ENCODE results near the gene UNC119B.

UNC119B gene

GRCh38 chr12:120719496-120720233 is 9.4 kb downstream of the UNC119B start:
- no peak overlapping the region for H3K23ac ChIP-seq (ENCODE audit: low read length)
- no peak overlapping the region for H3K27ac ChIP-seq (ENCODE audit: low read depth, low read length)
- H3K4ac ChIP-seq (ENCODE audit: low read depth, low read length), result no peak overlapping the region
- H4K91ac ChIP-seq (ENCODE audit: low read depth, low read length), result no peak overlapping the region
- H2AFZ ChIP-seq (ENCODE audit: insufficient read depth, low read length, poor library complexity), result no peak overlapping the region
- no peak overlapping the region for H3K18ac ChIP-seq (ENCODE audit: low read length)
- H3K14ac ChIP-seq (ENCODE audit: low read length), result no peak overlapping the region
- no peak overlapping the region for H4K8ac ChIP-seq (ENCODE audit: low read depth, low read length)
- peaks cover 45 to 63% of the 10 kb centered on the region in 2 experiments for H3K36me3 ChIP-seq (ENCODE audit: control insufficient read depth in 1 of 2, insufficient read depth in 2 of 2, low read length in 2 of 2)
- no peak overlapping the region for H2AK5ac ChIP-seq (ENCODE audit: low read length)
- H2BK12ac ChIP-seq (ENCODE audit: low read length), result no peak overlapping the region
- no peak overlapping the region for H2BK5ac ChIP-seq (ENCODE audit: low read depth, low read length, poor library complexity)
- no peak overlapping the region for H3K4me3 ChIP-seq (ENCODE audit: low read depth, low read length)
- H3K9me3 ChIP-seq (ENCODE audit: insufficient read depth, low read depth, low read length), result no peaks in the 10 kb centered on the region
- no CpG with 5 or more reads among the region's 11 CpGs for WGBS (ENCODE audit: extremely low coverage, insufficient coverage, insufficient read length)
- H3K79me1 ChIP-seq (ENCODE audit: low read length), result no peaks in the 10 kb centered on the region
- H3K4me2 ChIP-seq (ENCODE audit: low read length), result no peak overlapping the region
- no peak for DNase-seq
- H3K79me2 ChIP-seq (ENCODE audit: control insufficient read depth, insufficient read depth, low read length, poor library complexity), result no peaks in the 10 kb centered on the region
- no peaks in the 10 kb centered on the region for H3K27me3 ChIP-seq (ENCODE audit: insufficient read depth, low read length)
- H3K9ac ChIP-seq (ENCODE audit: low read length), result no peak overlapping the region
- no peaks in the 10 kb centered on the region for H3K4me1 ChIP-seq (ENCODE audit: control insufficient read depth in 1 of 2, insufficient read depth in 2 of 2, low read length in 2 of 2)
- H4K12ac ChIP-seq (ENCODE audit: low read depth, low read length), result no peak overlapping the region
- no peak overlapping the region for H2BK120ac ChIP-seq (ENCODE audit: insufficient read depth, low read length, poor library complexity)

- H4K91ac ChIP-seq (ENCODE audit: low read depth, low read length), result no peak overlapping the region
- H4K12ac ChIP-seq (ENCODE audit: low read depth, low read length), result no peak overlapping the region
- peak in 1 of 2 donors; percentile 6 for DNase-seq
- no peak overlapping the region for H3K14ac ChIP-seq (ENCODE audit: low read length)
- no peak overlapping the region for H3K18ac ChIP-seq (ENCODE audit: low read length)
- H3K9ac ChIP-seq (ENCODE audit: low read length), result no peak overlapping the region
- no peak overlapping the region for H2BK5ac ChIP-seq (ENCODE audit: low read depth, low read length, poor library complexity)
- H3K79me2 ChIP-seq (ENCODE audit: control insufficient read depth, insufficient read depth, low read length, poor library complexity), result no peaks in the 10 kb centered on the region
- peaks cover 40 to 58% of the 10 kb centered on the region in 2 experiments for H3K36me3 ChIP-seq (ENCODE audit: control insufficient read depth in 1 of 2, insufficient read depth in 2 of 2, low read length in 2 of 2)
- no CpG with 5 or more reads among the region's 7 CpGs for WGBS (ENCODE audit: extremely low coverage, insufficient coverage, insufficient read length)
- no peak overlapping the region for H3K4me2 ChIP-seq (ENCODE audit: low read length)
- H2BK12ac ChIP-seq (ENCODE audit: low read length), result no peak overlapping the region
- no peak overlapping the region for H4K8ac ChIP-seq (ENCODE audit: low read depth, low read length)
- no peak overlapping the region for H2AFZ ChIP-seq (ENCODE audit: insufficient read depth, low read length, poor library complexity)
- H3K27ac ChIP-seq (ENCODE audit: low read depth, low read length), result no peak overlapping the region
- no peaks in the 10 kb centered on the region for H3K27me3 ChIP-seq (ENCODE audit: insufficient read depth, low read length)
- H3K79me1 ChIP-seq (ENCODE audit: low read length), result no peaks in the 10 kb centered on the region
- H3K4ac ChIP-seq (ENCODE audit: low read depth, low read length), result no peak overlapping the region
- peaks cover 0 to 4% of the 10 kb centered on the region in 2 experiments for H3K4me1 ChIP-seq (ENCODE audit: control insufficient read depth in 1 of 2, insufficient read depth in 2 of 2, low read length in 2 of 2)
- H2BK120ac ChIP-seq (ENCODE audit: insufficient read depth, low read length, poor library complexity), result no peak overlapping the region
- no peak overlapping the region for H2AK5ac ChIP-seq (ENCODE audit: low read length)
- H3K4me3 ChIP-seq (ENCODE audit: low read depth, low read length), result no peak overlapping the region
- H3K23ac ChIP-seq (ENCODE audit: low read length), result no peak overlapping the region
- H3K9me3 ChIP-seq (ENCODE audit: insufficient read depth, low read depth, low read length), result no peaks in the 10 kb centered on the region
These were observed 10.2 kb downstream of the UNC119B start for GRCh38 chr12:120720234-120720986.

GRCh38 chr12:120720987-120721801 is 10.9 kb downstream of the UNC119B start:
- Histone ChIP-seq H3K9me3 (ENCODE audit: insufficient read depth, low read depth, low read length) (no peaks in the 10 kb centered on the region), H3K79me1 (ENCODE audit: low read length) (peaks cover 4% of the 10 kb centered on the region), H2BK120ac (ENCODE audit: insufficient read depth, low read length, poor library complexity) (no peak overlapping the region), H3K36me3 (ENCODE audit: control insufficient read depth in 1 of 2, insufficient read depth in 2 of 2, low read length in 2 of 2) (peaks cover 38 to 55% of the 10 kb centered on the region in 2 experiments), H2BK5ac (ENCODE audit: low read depth, low read length, poor library complexity) (no peak overlapping the region), H2AK5ac (ENCODE audit: low read length) (no peak overlapping the region), H3K27me3 (ENCODE audit: insufficient read depth, low read length) (no peaks in the 10 kb centered on the region), H3K23ac (ENCODE audit: low read length) (no peak overlapping the region), H3K9ac (ENCODE audit: low read length) (no peak overlapping the region), H3K14ac (ENCODE audit: low read length) (no peak overlapping the region), H3K4ac (ENCODE audit: low read depth, low read length) (no peak overlapping the region), H3K18ac (ENCODE audit: low read length) (no peak overlapping the region), H4K12ac (ENCODE audit: low read depth, low read length) (no peak overlapping the region), H4K8ac (ENCODE audit: low read depth, low read length) (no peak overlapping the region), H3K27ac (ENCODE audit: low read depth, low read length) (no peak overlapping the region), H3K4me1 (ENCODE audit: control insufficient read depth in 1 of 2, insufficient read depth in 2 of 2, low read length in 2 of 2) (peaks cover 3 to 7% of the 10 kb centered on the region in 2 experiments), H4K91ac (ENCODE audit: low read depth, low read length) (no peak overlapping the region), H3K4me2 (ENCODE audit: low read length) (no peak overlapping the region), H2BK12ac (ENCODE audit: low read length) (no peak overlapping the region), H2AFZ (ENCODE audit: insufficient read depth, low read length, poor library complexity) (no peak overlapping the region), H3K4me3 (ENCODE audit: low read depth, low read length) (peak overlapping the region; percentile 39), H3K79me2 (ENCODE audit: control insufficient read depth, insufficient read depth, low read length, poor library complexity) (no peaks in the 10 kb centered on the region)
- DNase-seq, result no peak
- WGBS (ENCODE audit: extremely low coverage, insufficient coverage, insufficient read length), result no CpG with 5 or more reads among the region's 10 CpGs

GRCh38 chr12:120721866-120722265 is 11.6 kb downstream of the UNC119B start:
- H3K4me2 ChIP-seq (ENCODE audit: low read length), result no peak overlapping the region
- peaks cover 1% of the 10 kb centered on the region for H3K9me3 ChIP-seq (ENCODE audit: insufficient read depth, low read depth, low read length)
- H2BK5ac ChIP-seq (ENCODE audit: low read depth, low read length, poor library complexity), result no peak overlapping the region
- H4K8ac ChIP-seq (ENCODE audit: low read depth, low read length), result no peak overlapping the region
- no peak for DNase-seq
- H3K36me3 ChIP-seq (ENCODE audit: control insufficient read depth in 1 of 2, insufficient read depth in 2 of 2, low read length in 2 of 2), result peaks cover 33 to 48% of the 10 kb centered on the region in 2 experiments
- peaks cover 4% of the 10 kb centered on the region for H3K79me1 ChIP-seq (ENCODE audit: low read length)
- H4K91ac ChIP-seq (ENCODE audit: low read depth, low read length), result no peak overlapping the region
- H2AK5ac ChIP-seq (ENCODE audit: low read length), result no peak overlapping the region
- H2AFZ ChIP-seq (ENCODE audit: insufficient read depth, low read length, poor library complexity), result no peak overlapping the region
- no peak overlapping the region for H3K9ac ChIP-seq (ENCODE audit: low read length)
- no peak overlapping the region for H3K4ac ChIP-seq (ENCODE audit: low read depth, low read length)
- whole genome bisulfite sequencing (ENCODE audit: extremely low coverage, insufficient coverage, insufficient read length), result no CpG with 5 or more reads among the region's 3 CpGs
- no peak overlapping the region for H3K23ac ChIP-seq (ENCODE audit: low read length)
- H3K79me2 ChIP-seq (ENCODE audit: control insufficient read depth, insufficient read depth, low read length, poor library complexity), result no peaks in the 10 kb centered on the region
- no peak overlapping the region for H2BK120ac ChIP-seq (ENCODE audit: insufficient read depth, low read length, poor library complexity)
- no peak overlapping the region for H3K18ac ChIP-seq (ENCODE audit: low read length)
- no peak overlapping the region for H2BK12ac ChIP-seq (ENCODE audit: low read length)
- H3K4me1 ChIP-seq (ENCODE audit: control insufficient read depth in 1 of 2, insufficient read depth in 2 of 2, low read length in 2 of 2), result peaks cover 3 to 9% of the 10 kb centered on the region in 2 experiments
- no peak overlapping the region for H3K4me3 ChIP-seq (ENCODE audit: low read depth, low read length)
- H3K27me3 ChIP-seq (ENCODE audit: insufficient read depth, low read length), result no peaks in the 10 kb centered on the region
- H4K12ac ChIP-seq (ENCODE audit: low read depth, low read length), result no peak overlapping the region
- H3K27ac ChIP-seq (ENCODE audit: low read depth, low read length), result no peak overlapping the region
- H3K14ac ChIP-seq (ENCODE audit: low read length), result no peak overlapping the region
